GM12872 (cell line): Measurements from ENCODE around the gene URM1.
A peak's percentile ranks its signal among the peaks of the same experiment; 100 is the strongest.

ENCODE experiments used
- CTCF ChIP-seq: IDR thresholded peaks from 3 replicates; pipeline ENCODE4 v1.5.1; 2011; ENCODE audit warnings: low read depth, mild to moderate bottlenecking, low read length, moderate library complexity; ENCODE audit not compliant: insufficient read depth

Gene URM1

GRCh38 chr9:128358861-128359260 is 12.3 kb upstream of the URM1 start:
- no peak for TF ChIP-seq CTCF

GRCh38 chr9:128360826-128361225 is 10.3 kb upstream of the URM1 start:
- TF ChIP-seq CTCF, result no peak

GRCh38 chr9:128361296-128361985 is 9.7 kb upstream of the URM1 start:
- TF ChIP-seq CTCF, result no peak

GRCh38 chr9:128361986-128362646 is 9.1 kb upstream of the URM1 start:
- TF ChIP-seq CTCF, result peak; percentile 95

GRCh38 chr9:128362774-128363173 is 8.4 kb upstream of the URM1 start:
- TF ChIP-seq CTCF, result no peak

- TF ChIP-seq CTCF, result no peak
Measured at GRCh38 chr9:128365525-128365924, 5.6 kb upstream of the URM1 start.

GRCh38 chr9:128369024-128369706 is 2.0 kb upstream of the URM1 start:
- no peak for TF ChIP-seq CTCF
